Loucy (cell line): ENCODE measurements around the gene SLC28A1.

Experiments used
- CTCF ChIP-seq: fragments of 200-600 bp; sonication (generic); conservative IDR thresholded peaks from 2 replicates; pipeline ENCODE4 v1.5.1; 2014; ENCODE audit warnings: mild to moderate bottlenecking, antibody characterized with exemption, low read length
- EZH2phosphoT487 ChIP-seq: fragments of 200-600 bp; IDR thresholded peaks from 2 replicates; pipeline ENCODE4 v1.6.1; 2018; ENCODE audit warnings: antibody characterized with exemption, mild to moderate bottlenecking, moderate library complexity, borderline replicate concordance

DNA sequence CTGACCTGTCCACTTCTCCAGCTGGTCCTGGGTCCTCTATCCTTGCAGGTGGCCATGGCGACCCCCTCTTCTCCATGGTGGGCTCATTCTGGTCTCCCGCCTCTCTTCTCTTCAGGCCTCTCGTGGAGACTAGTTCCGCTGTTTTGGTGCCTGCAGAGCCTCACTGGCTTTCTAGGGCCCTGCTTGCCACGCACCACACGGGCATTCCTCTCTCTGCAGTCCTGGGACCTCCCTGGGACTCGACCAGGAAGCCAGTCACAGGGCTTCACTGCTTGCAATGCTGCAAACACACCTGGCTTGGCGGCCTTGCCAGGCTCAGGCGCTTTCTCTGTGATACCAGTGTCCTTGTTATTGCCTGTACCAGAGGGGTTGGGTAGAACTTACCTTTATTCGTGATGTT is 9.1 kb downstream of the SLC28A1 start:
- TF ChIP-seq CTCF (no peak), EZH2phosphoT487 (no peak)
